HEK293 (cell line): Measurements from ENCODE around the gene IGBP1.

Source experiments
- CTCF ChIA-PET: fragments of 350-600 bp; formaldehyde crosslinking; extraction: SDS; loops from one replicate; lab custom pipeline; 2021; ENCODE audit warnings: antibody characterized with exemption; lab: Yijun Ruan, JAX
- POLR2A ChIA-PET: fragments of 300-600 bp; formaldehyde crosslinking; extraction: SDS; loops from one replicate; lab custom pipeline; 2020; ENCODE audit warnings: antibody characterized with exemption, inconsistent platforms; lab: Yijun Ruan, JAX
- H3K27ac ChIP-seq: fragments of 200-500 bp; sonication (Bioruptor generic); 2 replicates; pipeline ENCODE4 v1.5.1; 2014; ENCODE audit warnings: low read depth, low read length, control low read depth, inconsistent platforms; ENCODE audit errors: extremely low read depth
- H3K36me3 ChIP-seq, 2 experiments: fragments of 200-500 bp in 1 of 2; sonication (Bioruptor generic) in 1 of 2; 1 replicate in 1 of 2; 2 replicates in 1 of 2; pipeline ENCODE4 v1.5.1; 2014 to 2017; ENCODE audit warnings: inconsistent platforms in 2 of 2, low read length in 2 of 2; ENCODE audit not compliant: control insufficient read depth in 2 of 2, insufficient read depth in 1 of 2
- H3K4me1 ChIP-seq: fragments of 200-500 bp; sonication (Bioruptor generic); 2 replicates; pipeline ENCODE4 v1.5.1; 2014; ENCODE audit warnings: mild to moderate bottlenecking, low read length, inconsistent platforms; ENCODE audit not compliant: control insufficient read depth, insufficient read depth
- H3K4me3 ChIP-seq: 2 replicates; pipeline ENCODE4 v1.5.1; 2011; ENCODE audit warnings: low read depth, mild to moderate bottlenecking, control low read depth, low read length, moderate library complexity
- H3K9me3 ChIP-seq: fragments of 200-500 bp; sonication (Bioruptor generic); 2 replicates; pipeline ENCODE4 v1.5.1; 2014; ENCODE audit warnings: low read depth, low read length, inconsistent platforms; ENCODE audit not compliant: control insufficient read depth, insufficient read depth
- EGR2 ChIP-seq: fragments of 450-650 bp; formaldehyde crosslinking; IDR thresholded peaks from 2 replicates; pipeline ENCODE4 v1.5.1; 2016; ENCODE audit warnings: low read depth, missing biosample characterization, missing genetic modification characterization
- GFI1B ChIP-seq: fragments of 450-650 bp; formaldehyde crosslinking; IDR thresholded peaks from 2 replicates; pipeline ENCODE4 v1.5.1; 2016; ENCODE audit warnings: missing biosample characterization, missing genetic modification characterization
- IKZF3 ChIP-seq: fragments of 450-650 bp; IDR thresholded peaks from 2 replicates; pipeline ENCODE4 v1.5.0; 2018; ENCODE audit warnings: missing biosample characterization, mild to moderate bottlenecking, missing genetic modification characterization, moderate library complexity
- KLF1 ChIP-seq: fragments of 450-650 bp; formaldehyde crosslinking; IDR thresholded peaks from 2 replicates; pipeline ENCODE4 v1.5.1; 2016; ENCODE audit warnings: missing biosample characterization, missing genetic modification characterization
- MEIS1 ChIP-seq: sonication (generic); formaldehyde crosslinking; IDR thresholded peaks from 2 replicates; pipeline ENCODE4 v1.8.1; 2022; ENCODE audit warnings: missing genetic modification reagents, mild to moderate bottlenecking, borderline replicate concordance
- MZF1 ChIP-seq: fragments of 450-650 bp; formaldehyde crosslinking; IDR thresholded peaks from 2 replicates; pipeline ENCODE4 v1.5.1; 2017; ENCODE audit warnings: missing biosample characterization, missing genetic modification characterization, borderline replicate concordance
- ZFHX2 ChIP-seq: fragments of 450-650 bp; formaldehyde crosslinking; conservative IDR thresholded peaks from 2 replicates; pipeline ENCODE4 v1.5.1; 2016; ENCODE audit warnings: missing biosample characterization, missing genetic modification characterization
- ZFP37 ChIP-seq: fragments of 450-650 bp; formaldehyde crosslinking; IDR thresholded peaks from 2 replicates; pipeline ENCODE4 v1.5.1; 2016; ENCODE audit warnings: missing biosample characterization, missing genetic modification characterization
- ZNF138 ChIP-seq: fragments of 450-650 bp; formaldehyde crosslinking; IDR thresholded peaks from 2 replicates; pipeline ENCODE4 v1.5.1; 2016; ENCODE audit warnings: missing biosample characterization, missing genetic modification characterization, borderline replicate concordance
- ZNF248 ChIP-seq: fragments of 450-650 bp; formaldehyde crosslinking; IDR thresholded peaks from 2 replicates; pipeline ENCODE4 v1.5.1; 2017; ENCODE audit warnings: missing biosample characterization, missing genetic modification characterization
- ZNF350 ChIP-seq: fragments of 450-650 bp; formaldehyde crosslinking; IDR thresholded peaks from 2 replicates; pipeline ENCODE4 v1.5.0; 2017; ENCODE audit warnings: missing biosample characterization, mild to moderate bottlenecking, missing genetic modification characterization
- ZNF362 ChIP-seq: fragments of 450-650 bp; formaldehyde crosslinking; IDR thresholded peaks from 2 replicates; pipeline ENCODE4 v1.5.1; 2016; ENCODE audit warnings: missing biosample characterization, missing genetic modification characterization
- ZNF37A ChIP-seq: fragments of 450-650 bp; IDR thresholded peaks from 2 replicates; pipeline ENCODE4 v1.5.1; 2018; ENCODE audit warnings: missing biosample characterization, missing genetic modification characterization
- ZNF433 ChIP-seq: fragments of 450-650 bp; formaldehyde crosslinking; IDR thresholded peaks from 2 replicates; pipeline ENCODE4 v1.5.1; 2016; ENCODE audit warnings: missing biosample characterization, missing genetic modification characterization, low read depth
- ZNF514 ChIP-seq: fragments of 450-650 bp; formaldehyde crosslinking; IDR thresholded peaks from 2 replicates; pipeline ENCODE4 v1.5.1; 2016; ENCODE audit warnings: missing biosample characterization, missing genetic modification characterization
- ZNF521 ChIP-seq: fragments of 450-650 bp; formaldehyde crosslinking; IDR thresholded peaks from 2 replicates; pipeline ENCODE4 v1.5.1; 2017; ENCODE audit warnings: missing biosample characterization, mild to moderate bottlenecking, missing genetic modification characterization
- ZNF596 ChIP-seq: fragments of 450-650 bp; IDR thresholded peaks from 2 replicates; pipeline ENCODE4 v1.5.0; 2018; ENCODE audit warnings: missing biosample characterization, mild to moderate bottlenecking, missing genetic modification characterization, moderate library complexity
- ZNF768 ChIP-seq: fragments of 450-650 bp; formaldehyde crosslinking; IDR thresholded peaks from 2 replicates; pipeline ENCODE4 v1.5.1; 2018; ENCODE audit warnings: missing biosample characterization, mild to moderate bottlenecking, missing genetic modification characterization
- ZNF837 ChIP-seq: fragments of 450-650 bp; formaldehyde crosslinking; IDR thresholded peaks from 2 replicates; pipeline ENCODE4 v1.5.1; 2016; ENCODE audit warnings: missing biosample characterization, missing genetic modification characterization
- ZSCAN23 ChIP-seq: fragments of 450-650 bp; formaldehyde crosslinking; IDR thresholded peaks from 2 replicates; pipeline ENCODE4 v1.5.1; 2016; ENCODE audit warnings: missing biosample characterization, missing genetic modification characterization

IGBP1 gene

GRCh38 chrX:70174754-70175153 is 41.5 kb downstream of the IGBP1 start (continued):
- TF ChIP-seq ZNF768 (no peak), ZNF138 (tag by site-specific recombination) (no peak), MZF1 (tag by site-specific recombination) (no peak)

- TF ChIP-seq GFI1B (tag by site-specific recombination), result no peak
- no peak for TF ChIP-seq ZNF37A (tag by site-specific recombination)
- no peak for TF ChIP-seq ZNF362 (tag by site-specific recombination)
- no peak for TF ChIP-seq ZNF514
- TF ChIP-seq, all 188 proteins: peak for 0
- Histone ChIP-seq H3K36me3 (no peaks in the 10 kb centered on the region), H3K4me3 (no peak overlapping the region), H3K4me1 (no peaks in the 10 kb centered on the region), H3K27ac (no peak overlapping the region), H3K9me3 (no peaks in the 10 kb centered on the region)
- ChIA-PET POLR2A (interaction anchor here (0.5 kb wide), 1 partner anchor 37 kb away, joined by 3 read pairs; no protein-coding TSS in a partner anchor), CTCF (interaction anchor here (0.7 kb wide), 1 partner anchor 143 kb away, joined by 3 read pairs; no protein-coding TSS in a partner anchor)
Measured at GRCh38 chrX:70175338-70175737, 42.1 kb downstream of the IGBP1 start.

- Histone ChIP-seq H3K27ac (no peak within 1 kb of the TSS), H3K4me3 (no peak within 1 kb of the TSS), H3K36me3 (no peaks in the 10 kb centered on the region), H3K4me1 (no peaks in the 10 kb centered on the region), H3K9me3 (no peaks in the 10 kb centered on the region)
- POLR2A ChIA-PET, result no interaction called here
- CTCF ChIA-PET, result no interaction called here
- TF ChIP-seq MEIS1 (CRISPR knock-in tag) (no peak), ZNF433 (tag by site-specific recombination) (no peak), ZNF248 (tag by site-specific recombination) (no peak), ZSCAN23 (tag by site-specific recombination) (no peak), ZNF521 (tag by site-specific recombination) (no peak), ZNF837 (tag by site-specific recombination) (no peak), IKZF3 (no peak), ZNF350 (no peak), KLF1 (no peak), ZNF596 (tag by site-specific recombination) (no peak)
Measured at GRCh38 chrX:70176938-70177533, 43.8 kb downstream of the IGBP1 start, which contains the start of gene DGAT2L6. TSS of gene DGAT2L6 (plus strand) at chrX:70177483. CDS start at chrX:70177583, 100 bp downstream.

- Histone ChIP-seq H3K4me1 (no peaks in the 10 kb centered on the region), H3K27ac (no peak overlapping the region), H3K36me3 (no peaks in the 10 kb centered on the region), H3K4me3 (no peak overlapping the region), H3K9me3 (no peaks in the 10 kb centered on the region)
- peak; percentile 76 for TF ChIP-seq ZFHX2 (tag by site-specific recombination)
- peak; percentile 94 for TF ChIP-seq EGR2 (tag by site-specific recombination)
- TF ChIP-seq ZFP37, result no peak
- POLR2A ChIA-PET, result no interaction called here
- CTCF ChIA-PET, result interaction anchor here (0.6 to 0.7 kb wide), 2 partner anchors 88 to 91 kb away, joined by 3 to 4 read pairs; no protein-coding TSS in a partner anchor
Measured at GRCh38 chrX:70183091-70183490, 49.8 kb downstream of the IGBP1 start.
